Stomach (tissue), 9 donors: Measurements from ENCODE around the gene SORCS2. TPM values are rescaled to one million over a fixed set of nuclear protein-coding genes. Genes with fewer than 3 reads are reported as not detected.

Experiments
- DNase-seq, 2 donors: peaks; one replicate each; pipeline versions ENCODE4 v3.0.0 to v3.0.0-alpha.2; 2013 to 2019
- H3K27ac ChIP-seq, 5 donors: fragments of 200-600 bp in 4 of 5; sonication (generic) in 4 of 5; one replicate each; pipeline ENCODE4 v1.5.1; 2013 to 2019; ENCODE audit warnings: mild to moderate bottlenecking in 1 of 5, moderate library complexity in 1 of 5
- H3K27me3 ChIP-seq, 3 donors: fragments of 200-600 bp; sonication (generic); one replicate each; pipeline ENCODE4 v1.5.1; 2017 to 2019; ENCODE audit warnings: mixed run types in 1 of 3
- H3K36me3 ChIP-seq, 4 donors: fragments of 200-600 bp; sonication (generic); 1 replicate in 3 of 4; 2 replicates in 1 of 4; pipeline ENCODE4 v1.5.1; 2016 to 2019
- H3K4me1 ChIP-seq, 4 donors: fragments of 200-600 bp; sonication (generic); one replicate each; pipeline ENCODE4 v1.5.1; 2016 to 2019
- H3K4me3 ChIP-seq, 4 donors: fragments of 200-600 bp; sonication (generic) in 3 of 4; one replicate each; pipeline ENCODE4 v1.5.1; 2016 to 2019; ENCODE audit warnings: mild to moderate bottlenecking in 1 of 4
- H3K9me3 ChIP-seq, 4 donors: fragments of 200-600 bp; sonication (generic); one replicate each; pipeline ENCODE4 v1.5.1; 2016 to 2019
- CTCF ChIP-seq, 7 experiments: fragments of 450-650 bp in 4 of 7; fragments of 200-600 bp in 3 of 7; sonication (generic) in 3 of 7; IDR thresholded peaks; one replicate each; pipeline ENCODE4 v1.5.1; 2016 to 2019; ENCODE audit warnings: antibody characterized with exemption in 7 of 7, control low read depth in 2 of 7, mild to moderate bottlenecking in 1 of 7
- EP300 ChIP-seq: sonication (generic); formaldehyde crosslinking; IDR thresholded peaks from one replicate; pipeline ENCODE4 v1.6.1; 2017; ENCODE audit warnings: antibody characterized with exemption
- POLR2A ChIP-seq, 4 donors: fragments of 450-650 bp; IDR thresholded peaks; one replicate each; pipeline ENCODE4 v1.6.1; 2016; ENCODE audit warnings: antibody characterized with exemption in 4 of 4, control low read depth in 2 of 4, mild to moderate bottlenecking in 1 of 4, moderate library complexity in 1 of 4
- POLR2AphosphoS5 ChIP-seq, 3 donors: sonication (generic); formaldehyde crosslinking; IDR thresholded peaks; one replicate each; pipeline ENCODE4 v1.6.1; 2016; ENCODE audit warnings: antibody characterized with exemption in 3 of 3
- WGBS, 5 donors: extraction: QIAGEN DNeasy Blood & Tissue Kit in 3 of 5; methylation state at CpG; one replicate each; pipeline versions ENCODE4 v1.1.5 to v1.1.7; 2013 to 2018; 5-methylcytosine and 5-hydroxymethylcytosine counted together
- intact Hi-C: fragments of 100-400 bp; cut with DNase I; formaldehyde crosslinking; loops from one replicate; pipeline ENCODE4 v1.15.1; 2023; ENCODE audit warnings: low total_unique reads
- polyA plus RNA-seq, 3 donors: library from polyadenylated mRNA; stranded (reverse); fragments of 200-250 nt; gene quantifications; one replicate each; pipeline ENCODE4 v1.2.3, GENCODE V29; 2013
- total RNA-seq, 5 donors: library from RNA; depleted of rRNA; stranded (reverse); fragments of >200 nt; gene quantifications; one replicate each; pipeline versions ENCODE4 v1.1.0 to v1.2.3, GENCODE V29; 2014 to 2016
- donor health status: healthy with polysubstance abuse.
- donor health status: Bipolar disorder and iron deficiency.
- donor health status: healthy.

The SORCS2 gene
- total and polyA plus RNA-seq, 8 donors = under 0.01 to 13.0 (median 0.50) TPM; not detected in 1

DNA sequence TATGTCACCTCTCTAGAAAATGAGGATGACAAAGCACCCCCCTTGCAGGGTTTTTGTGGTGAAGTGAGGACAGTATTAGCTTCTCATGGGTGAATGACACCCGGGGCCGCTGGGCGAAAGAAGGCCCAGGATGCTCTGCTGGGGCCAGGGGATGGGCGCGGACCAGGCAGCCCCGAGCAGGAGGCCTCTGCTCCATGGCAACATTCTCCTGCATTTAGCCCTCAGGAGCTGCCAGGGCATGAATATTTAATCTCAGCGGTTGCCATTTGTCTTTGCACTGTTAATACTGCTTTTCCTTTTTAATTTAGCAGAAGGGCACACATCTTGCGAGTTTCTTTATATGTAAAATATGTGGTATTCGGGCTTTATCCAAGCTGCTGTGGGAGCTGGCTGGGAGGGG, 272.7 kb downstream of the SORCS2 start:
- TF ChIP-seq EP300 = no peak
- TF ChIP-seq CTCF (IDR thresholded peaks at IDR 0.05) = no peak
- intact Hi-C loops = no loop called here
- Histone ChIP-seq H3K4me3 (no peak overlapping the region), H3K36me3 (no peaks in the 10 kb centered on the region), H3K4me1 (no peaks in the 10 kb centered on the region), H3K27ac (no peak overlapping the region), H3K9me3 (peaks cover 0 to 13% (median 7%) of the 10 kb centered on the region in 4 donors), H3K27me3 (peaks cover 0 to 30% (median 0%) of the 10 kb centered on the region in 3 donors)
- no peak for DNase-seq
- whole genome bisulfite sequencing, 5 donors = 69 to 88% (median 85%) methylated on average over 3 to 9 of the region's 9 CpGs

DNA sequence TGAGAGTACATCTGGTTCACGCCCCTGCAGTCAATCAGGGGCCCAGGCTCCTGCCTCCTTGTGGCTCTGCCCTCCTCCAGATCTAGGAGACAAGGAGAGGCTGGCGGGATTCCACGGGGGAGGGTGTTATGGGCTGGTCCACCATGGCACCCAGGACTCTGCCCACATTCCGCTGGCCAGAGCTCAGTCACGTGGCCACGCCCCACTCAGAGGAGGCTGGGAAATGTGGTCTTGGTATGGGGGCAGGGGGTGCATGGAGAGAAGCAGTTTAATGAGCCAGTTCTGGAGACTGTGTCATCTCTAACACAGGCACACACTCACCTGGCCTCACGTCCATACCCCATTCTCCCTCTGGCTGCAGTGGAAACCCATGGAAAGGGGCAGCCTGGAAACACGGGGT, 273.9 kb downstream of the SORCS2 start:
- DNase-seq = no peak
- H3K9me3 ChIP-seq = peaks cover 0 to 13% (median 7%) of the 10 kb centered on the region in 4 donors
- intact Hi-C loops = no loop called here

DNA sequence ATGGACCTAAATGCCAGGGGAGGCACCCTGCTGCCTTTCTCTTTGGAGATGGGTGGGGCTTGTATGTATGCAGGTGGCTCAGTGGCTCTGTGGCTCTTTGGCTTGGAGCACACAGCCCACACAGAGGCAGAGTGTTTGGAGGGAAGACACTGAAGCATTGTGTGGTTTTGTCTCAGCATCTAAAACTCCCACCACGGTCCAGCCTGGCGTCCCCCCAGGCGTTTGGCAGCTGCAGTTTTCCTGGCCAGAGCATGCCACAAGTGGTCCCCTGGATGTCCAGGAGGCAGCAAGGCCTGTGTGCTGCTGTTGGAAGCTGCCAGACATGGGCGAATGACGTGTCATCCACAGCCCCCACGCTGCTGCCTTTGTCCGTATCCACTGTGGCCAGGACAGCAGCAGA, 274.6 kb downstream of the SORCS2 start:
- Histone ChIP-seq H3K36me3 (no peaks in the 10 kb centered on the region), H3K27me3 (peaks cover 0 to 24% (median 5%) of the 10 kb centered on the region in 3 donors), H3K4me3 (no peak overlapping the region), H3K4me1 (no peaks in the 10 kb centered on the region), H3K9me3 (peaks cover 0 to 13% (median 7%) of the 10 kb centered on the region in 4 donors), H3K27ac (no peak overlapping the region)
- TF ChIP-seq POLR2AphosphoS5 (IDR thresholded peaks at IDR 0.05) (no peak), CTCF (IDR thresholded peaks at IDR 0.05) (no peak), POLR2A (IDR thresholded peaks at IDR 0.05) (no peak), EP300 (no peak)
- DNase-seq = no peak
- WGBS, 5 donors = 79 to 88% (median 87%) methylated on average over 3 to 7 of the region's 7 CpGs
- intact Hi-C loops = no loop called here

More for the DNA sequence above, 273.9 kb downstream of the SORCS2 start:
- Histone ChIP-seq H3K4me3 (no peak overlapping the region), H3K36me3 (no peaks in the 10 kb centered on the region), H3K27me3 (peaks cover 0 to 28% (median 0%) of the 10 kb centered on the region in 3 donors), H3K27ac (no peak overlapping the region), H3K4me1 (no peaks in the 10 kb centered on the region)
- 78 to 90% (median 83%) methylated on average over 7 to 8 of the region's 8 CpGs for WGBS, 5 donors
- TF ChIP-seq POLR2AphosphoS5 (IDR thresholded peaks at IDR 0.05) = no peak
- no peak for TF ChIP-seq EP300
- no peak for TF ChIP-seq POLR2A (IDR thresholded peaks at IDR 0.05)
- no peak for TF ChIP-seq CTCF (IDR thresholded peaks at IDR 0.05)

- peaks cover 0 to 26% (median 10%) of the 10 kb centered on the region in 3 donors for H3K27me3 ChIP-seq
- TF ChIP-seq EP300 = no peak
- TF ChIP-seq CTCF (IDR thresholded peaks at IDR 0.05) = no peak
- no peaks in the 10 kb centered on the region for H3K4me1 ChIP-seq
- peaks cover 0 to 13% (median 7%) of the 10 kb centered on the region in 4 donors for H3K9me3 ChIP-seq
- intact Hi-C loops = no loop called here
- no peaks in the 10 kb centered on the region for H3K36me3 ChIP-seq
- H3K4me3 ChIP-seq = no peak overlapping the region
- DNase-seq = no peak
- 84 to 90% (median 89%) methylated on average over 5 to 7 of the region's 7 CpGs for WGBS, 5 donors
- H3K27ac ChIP-seq = no peak overlapping the region
Measured at GRCh38 chr4:7467471-7467870, 275.1 kb downstream of the SORCS2 start.
